Testis (tissue), 2 donors: ENCODE results near the gene LIX1L.
"Not testable (repeated sequence)": the region's sequence is repeated elsewhere in the genome, so short reads cannot be mapped to it uniquely, and the experiment has no call there.

Source experiments
- CTCF ChIP-seq, 3 experiments: fragments of 450-650 bp in 2 of 3; fragments of 200-600 bp in 1 of 3; sonication (generic) in 1 of 3; IDR thresholded peaks; one replicate each; pipeline ENCODE4 v1.5.1; 2016 to 2019; ENCODE audit warnings: antibody characterized with exemption in 3 of 3, mild to moderate bottlenecking in 2 of 3, moderate library complexity in 1 of 3
- POLR2A ChIP-seq: fragments of 450-650 bp; IDR thresholded peaks from one replicate; pipeline ENCODE4 v1.6.1; 2017; ENCODE audit warnings: antibody characterized with exemption, mild to moderate bottlenecking, moderate library complexity

- TF ChIP-seq CTCF (IDR thresholded peaks at IDR 0.05); POLR2A: not testable (repeated sequence)
Observed at GRCh38 chr1:145932522-145933009, 25.3 kb downstream of the LIX1L start.
